GM19395 (cell line): ENCODE data around the gene MEF2D.
A peak's percentile ranks its signal among the peaks of the same experiment; 100 is the strongest.

Experiments used
- ATAC-seq: cut with Tn5 transposase; IDR thresholded peaks from one replicate; pipeline ENCODE4 v1.9.1; 2021; ENCODE audit warnings: mild to moderate bottlenecking, moderate library complexity; ENCODE audit not compliant: unreplicated experiment

MEF2D gene

GRCh38 chr1:156502391-156502893, 1.9 kb upstream of the MEF2D start:
- ATAC-seq = no peak

- ATAC-seq = peak; percentile 59
These were observed 375 bp upstream of the MEF2D start for GRCh38 chr1:156500793-156501506.

- peak; percentile 0 for ATAC-seq
These were observed 583 bp downstream of the MEF2D start for GRCh38 chr1:156499842-156500542.

- no peak for ATAC-seq
These were observed 1.3 kb downstream of the MEF2D start for GRCh38 chr1:156499194-156499841.

- ATAC-seq = no peak
These were observed 2.0 kb downstream of the MEF2D start for GRCh38 chr1:156498432-156499193.

- ATAC-seq = no peak
These were observed 2.7 kb downstream of the MEF2D start for GRCh38 chr1:156497743-156498431.

GRCh38 chr1:156497078-156497742, 3.4 kb downstream of the MEF2D start:
- no peak for ATAC-seq

GRCh38 chr1:156496211-156496761, 4.3 kb downstream of the MEF2D start:
- ATAC-seq = no peak

- no peak for ATAC-seq
These were observed 5.0 kb downstream of the MEF2D start for GRCh38 chr1:156495401-156496140.

GRCh38 chr1:156494309-156494895, 6.2 kb downstream of the MEF2D start:
- ATAC-seq = no peak

- ATAC-seq = no peak
These were observed 6.8 kb downstream of the MEF2D start for GRCh38 chr1:156493742-156494141.

- ATAC-seq = no peak
These were observed 7.4 kb downstream of the MEF2D start for GRCh38 chr1:156493154-156493631.

GRCh38 chr1:156492591-156493080, 7.9 kb downstream of the MEF2D start:
- ATAC-seq = no peak

GRCh38 chr1:156492013-156492590, 8.5 kb downstream of the MEF2D start:
- no peak for ATAC-seq

- no peak for ATAC-seq
These were observed 9.2 kb downstream of the MEF2D start for GRCh38 chr1:156491151-156491949.

- no peak for ATAC-seq
These were observed 10.1 kb downstream of the MEF2D start for GRCh38 chr1:156490401-156491032.

GRCh38 chr1:156489935-156490293, 10.7 kb downstream of the MEF2D start:
- ATAC-seq = no peak
